HG02938 (cell line): ENCODE measurements around the gene MOV10L1.

ENCODE experiments used
- ATAC-seq: cut with Tn5 transposase; IDR thresholded peaks from one replicate; pipeline ENCODE4 v1.9.1; 2021; ENCODE audit warnings: mild to moderate bottlenecking, moderate library complexity; ENCODE audit not compliant: unreplicated experiment

Gene MOV10L1

GRCh38 chr22:50101870-50102565 is 12.2 kb downstream of the MOV10L1 start:
- ATAC-seq: no peak

- no peak for ATAC-seq
Measured at GRCh38 chr22:50102946-50103345, 13.1 kb downstream of the MOV10L1 start.

- ATAC-seq: no peak
Measured at GRCh38 chr22:50104141-50104544, 14.3 kb downstream of the MOV10L1 start.

GRCh38 chr22:50105208-50106100 is 15.6 kb downstream of the MOV10L1 start:
- no peak for ATAC-seq

- no peak for ATAC-seq
Measured at GRCh38 chr22:50107529-50107928, 17.7 kb downstream of the MOV10L1 start.

- ATAC-seq: no peak
Measured at GRCh38 chr22:50111056-50111455, 21.2 kb downstream of the MOV10L1 start.

GRCh38 chr22:50112151-50113118 is 22.6 kb downstream of the MOV10L1 start:
- ATAC-seq: no peak

GRCh38 chr22:50114221-50115021 is 24.6 kb downstream of the MOV10L1 start:
- ATAC-seq: no peak

- no peak for ATAC-seq
Measured at GRCh38 chr22:50115693-50116092, 25.9 kb downstream of the MOV10L1 start.

- ATAC-seq: no peak
Measured at GRCh38 chr22:50117168-50117762, 27.5 kb downstream of the MOV10L1 start.

- ATAC-seq: no peak
Measured at GRCh38 chr22:50118129-50118528, 28.3 kb downstream of the MOV10L1 start.

GRCh38 chr22:50118557-50119168 is 28.9 kb downstream of the MOV10L1 start:
- ATAC-seq: no peak

- ATAC-seq: no peak
Measured at GRCh38 chr22:50119169-50119767, 29.5 kb downstream of the MOV10L1 start.

- ATAC-seq: no peak
Measured at GRCh38 chr22:50119768-50120251, 30.0 kb downstream of the MOV10L1 start.

GRCh38 chr22:50121202-50121740 is 31.5 kb downstream of the MOV10L1 start:
- ATAC-seq: no peak

GRCh38 chr22:50123119-50123518 is 33.3 kb downstream of the MOV10L1 start:
- no peak for ATAC-seq

- no peak for ATAC-seq
Measured at GRCh38 chr22:50125029-50125428, 35.2 kb downstream of the MOV10L1 start.

GRCh38 chr22:50129121-50129736 is 39.4 kb downstream of the MOV10L1 start:
- ATAC-seq: no peak
